ENCODE data around the gene SLC26A6.

Gene SLC26A6

GRCh38 chr3:48661501-48662144, 26.4 kb upstream of the SLC26A6 start:
- FAIRE-seq: no peak

DNA sequence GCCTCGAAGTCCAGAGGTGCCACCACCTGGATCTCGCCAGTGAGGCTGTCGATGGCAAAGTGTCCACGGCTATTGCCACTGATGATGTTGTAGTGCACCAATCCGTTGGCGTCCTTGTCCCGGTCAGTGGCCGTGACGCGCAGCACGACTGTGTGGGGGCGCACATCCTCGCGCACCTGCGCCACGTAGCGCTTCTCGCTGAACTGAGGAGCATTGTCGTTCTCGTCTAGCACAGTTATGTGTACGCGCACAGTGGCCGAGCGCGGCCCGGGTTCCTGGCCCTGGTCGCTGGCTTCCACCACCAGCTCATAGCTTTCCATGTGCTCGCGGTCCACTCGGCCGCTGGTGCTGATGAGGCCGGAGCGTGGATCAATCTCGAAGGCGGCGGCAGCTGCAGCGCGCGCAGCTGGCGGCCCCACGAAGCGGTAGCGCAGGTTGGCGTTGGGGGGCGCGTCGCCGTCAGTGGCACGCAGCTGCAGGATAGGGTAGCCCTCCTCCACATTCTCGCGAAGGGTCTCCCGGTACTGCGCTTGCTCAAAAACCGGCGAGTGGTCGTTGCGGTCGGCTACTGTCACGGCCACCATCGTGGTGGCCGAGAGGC, 25.6 kb upstream of the SLC26A6 start:
- FAIRE-seq: no peak

GRCh38 chr3:48656841-48657281, 21.6 kb upstream of the SLC26A6 start:
- FAIRE-seq: no peak

DNA sequence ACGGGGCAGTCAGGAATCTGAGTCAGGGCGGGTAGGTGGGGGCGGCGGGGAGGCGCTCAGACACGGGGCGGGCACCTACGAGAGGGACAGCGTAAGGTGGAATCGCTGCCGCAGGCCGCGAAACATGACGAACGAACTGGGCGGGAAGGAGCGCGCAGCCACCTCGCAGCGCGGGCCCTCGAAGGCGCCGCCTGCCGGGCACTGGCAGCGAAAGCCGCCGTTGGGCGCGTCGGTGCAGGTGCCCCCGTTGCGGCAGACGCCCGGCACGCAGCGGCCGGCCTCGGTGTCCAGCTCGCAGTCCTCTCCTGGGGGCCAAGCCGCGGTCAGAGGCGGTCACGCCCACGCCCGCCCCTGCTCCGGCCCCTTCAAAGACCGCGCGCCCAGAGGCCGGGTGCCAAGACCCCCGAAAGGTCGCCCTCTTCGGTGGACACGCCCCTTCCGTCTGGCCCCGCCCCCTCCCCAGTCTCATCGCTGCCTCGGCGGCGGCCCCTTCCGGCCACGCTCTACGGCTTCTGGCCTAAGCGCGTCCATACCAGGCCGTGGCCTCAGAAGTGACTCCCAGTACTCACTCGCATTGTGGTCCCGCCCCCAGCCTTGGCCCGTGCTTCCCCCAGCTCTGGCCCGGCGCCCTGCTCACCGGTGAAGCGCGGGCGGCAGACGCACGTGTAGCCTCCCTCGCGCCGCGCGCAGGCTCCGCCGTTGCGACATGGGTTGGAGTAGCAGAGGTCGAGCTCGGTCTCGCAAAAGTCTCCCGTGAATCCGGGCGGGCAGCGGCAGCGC, 21.0 kb upstream of the SLC26A6 start:
- FAIRE-seq: no peak

DNA sequence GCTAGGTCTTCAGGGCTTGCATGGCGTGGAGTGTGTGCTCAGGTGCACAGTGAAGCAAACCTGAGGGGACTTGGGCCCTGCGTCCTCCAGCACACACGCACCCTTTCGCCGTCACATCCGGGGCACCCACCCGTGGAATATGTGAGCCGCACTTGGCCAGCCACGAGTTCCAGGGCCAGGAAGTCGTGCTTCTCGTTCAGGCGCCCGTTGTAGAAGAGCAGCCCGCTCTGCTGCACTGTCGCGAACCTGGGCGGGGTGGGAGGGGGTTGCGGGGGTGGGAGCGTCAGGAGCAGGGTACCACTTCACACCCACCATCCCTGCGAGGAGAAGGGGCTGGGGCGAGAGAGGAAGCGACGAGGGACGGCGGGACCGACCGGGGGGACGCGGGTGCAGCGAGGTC, 20.3 kb upstream of the SLC26A6 start:
- FAIRE-seq: no peak

DNA sequence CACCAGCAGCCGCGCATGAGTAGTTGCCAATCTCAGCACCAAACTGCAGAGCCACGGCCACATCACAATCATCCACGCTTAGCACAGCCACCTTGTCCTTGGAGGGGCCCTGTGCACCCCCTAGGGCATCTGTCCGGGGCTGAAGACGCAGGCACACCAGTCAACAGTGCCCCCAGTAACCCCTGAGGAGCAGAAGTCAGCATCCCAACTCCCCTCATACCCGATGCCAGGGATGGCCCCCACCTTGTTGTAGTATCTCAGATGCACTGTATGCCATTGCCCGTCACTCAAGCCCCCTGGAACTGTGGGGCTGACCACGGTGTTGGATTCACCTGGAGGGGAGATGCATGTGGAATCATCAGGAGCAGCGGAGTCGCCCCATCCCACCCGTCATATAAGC, 19.8 kb upstream of the SLC26A6 start:
- FAIRE-seq: no peak

GRCh38 chr3:48652923-48653715, 17.9 kb upstream of the SLC26A6 start:
- FAIRE-seq: no peak

DNA sequence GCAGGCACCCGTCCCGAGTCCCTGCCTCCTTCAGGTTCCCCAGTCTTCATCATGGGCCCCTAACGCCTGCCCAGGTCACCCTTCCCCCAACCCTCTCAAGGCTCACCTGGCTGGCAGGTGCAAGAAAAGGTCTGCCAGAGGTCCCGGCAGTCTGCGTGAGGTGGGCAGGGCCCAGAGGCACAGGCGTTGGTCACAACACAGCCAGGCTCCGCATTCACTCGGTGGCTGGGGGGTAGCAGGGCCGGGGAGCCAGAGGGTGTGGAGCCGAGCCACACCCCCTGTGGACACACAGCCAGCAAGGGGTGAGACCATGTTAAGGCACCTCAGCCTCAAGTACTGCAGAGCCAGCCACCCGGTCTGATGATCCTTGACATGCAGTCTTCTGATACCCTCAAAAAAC, 16.5 kb upstream of the SLC26A6 start:
- FAIRE-seq: no peak

GRCh38 chr3:48650723-48651122, 15.5 kb upstream of the SLC26A6 start:
- no peak for FAIRE-seq

GRCh38 chr3:48648188-48648850, 13.1 kb upstream of the SLC26A6 start:
- no peak for FAIRE-seq

GRCh38 chr3:48647714-48648113, 12.5 kb upstream of the SLC26A6 start:
- no peak for FAIRE-seq

GRCh38 chr3:48644898-48645760, 9.9 kb upstream of the SLC26A6 start:
- no peak for FAIRE-seq

GRCh38 chr3:48642605-48643004, 7.3 kb upstream of the SLC26A6 start:
- FAIRE-seq: no peak

- no peak for FAIRE-seq
Measured at GRCh38 chr3:48641396-48641795, 6.1 kb upstream of the SLC26A6 start.

DNA sequence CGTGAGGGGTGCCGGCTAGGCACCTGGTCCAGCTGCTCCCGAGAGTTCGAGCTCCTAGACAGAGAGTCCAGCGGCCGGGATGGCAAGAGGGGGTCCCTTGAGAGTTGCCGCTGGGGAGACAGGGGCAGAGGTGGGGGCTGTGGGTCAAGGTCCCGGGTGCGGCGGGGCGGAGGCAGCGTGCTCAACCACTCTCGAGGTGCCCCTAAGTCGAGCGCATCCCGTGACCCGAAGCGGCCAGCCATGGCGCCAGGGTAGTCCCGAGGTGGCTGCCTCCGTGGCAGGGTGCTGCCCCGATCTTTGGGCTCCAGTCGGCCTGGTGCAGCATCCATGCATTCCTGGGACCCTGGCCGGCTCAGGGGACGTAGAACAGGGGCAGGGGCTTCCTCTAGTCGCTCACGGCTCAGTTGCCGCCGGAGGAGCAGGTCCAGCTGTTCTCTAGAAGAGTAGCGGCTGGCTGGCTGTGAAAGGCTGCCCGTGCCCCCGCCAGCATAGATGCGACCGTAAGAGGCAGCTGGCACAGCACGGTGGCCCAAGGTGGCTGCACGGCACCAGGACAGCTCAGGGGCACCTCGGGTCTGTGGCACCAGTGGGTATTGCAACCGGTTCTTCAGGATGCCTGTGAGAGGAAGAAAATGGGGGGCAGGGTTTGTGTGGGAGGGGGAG, 4.8 kb upstream of the SLC26A6 start:
- no peak for FAIRE-seq

DNA sequence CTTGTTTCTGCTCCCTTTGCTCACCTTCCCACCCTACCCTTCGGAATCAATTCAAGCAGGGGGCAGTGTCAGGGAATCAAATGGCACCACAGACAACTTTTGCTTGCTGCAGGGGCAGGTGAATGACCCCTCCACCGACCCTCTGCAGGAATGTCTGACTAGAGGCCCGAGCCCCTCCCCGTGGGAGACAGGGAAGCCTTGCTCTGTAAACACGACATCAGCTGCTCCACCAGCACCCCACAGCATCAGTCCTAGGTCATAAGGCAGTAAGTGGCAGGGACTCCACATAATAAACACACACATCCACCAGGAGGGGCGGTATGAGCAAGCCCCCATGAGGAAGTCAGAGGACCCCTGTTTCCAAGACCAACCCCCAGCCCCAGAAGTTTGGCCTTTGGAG, 2.0 kb upstream of the SLC26A6 start:
- FAIRE-seq: no peak

DNA sequence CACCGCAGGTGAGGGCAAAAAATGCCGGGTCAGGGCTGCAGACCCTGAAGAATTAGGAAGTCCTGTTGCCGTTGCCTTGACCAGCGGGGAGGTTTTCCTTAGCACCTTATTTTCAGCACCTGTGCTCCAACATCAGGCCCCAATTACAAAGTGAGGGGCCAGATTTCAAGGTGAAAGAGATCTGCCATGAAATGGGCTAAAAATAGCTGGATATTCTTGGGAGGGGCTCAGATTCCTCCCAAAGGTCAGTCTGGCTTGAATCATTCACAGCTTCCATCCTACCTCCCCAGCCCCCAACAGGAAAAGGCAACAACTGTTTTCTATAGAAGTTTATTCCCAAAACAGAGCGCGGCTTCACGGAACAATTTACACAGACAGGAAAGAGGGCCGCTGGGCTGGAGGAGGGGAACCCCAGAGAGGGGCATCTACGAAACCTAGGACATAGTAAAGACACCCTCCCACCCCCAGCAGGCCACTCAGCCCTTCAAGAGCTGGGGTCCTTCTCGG, 941 bp upstream of the SLC26A6 start:
- FAIRE-seq: no peak

DNA sequence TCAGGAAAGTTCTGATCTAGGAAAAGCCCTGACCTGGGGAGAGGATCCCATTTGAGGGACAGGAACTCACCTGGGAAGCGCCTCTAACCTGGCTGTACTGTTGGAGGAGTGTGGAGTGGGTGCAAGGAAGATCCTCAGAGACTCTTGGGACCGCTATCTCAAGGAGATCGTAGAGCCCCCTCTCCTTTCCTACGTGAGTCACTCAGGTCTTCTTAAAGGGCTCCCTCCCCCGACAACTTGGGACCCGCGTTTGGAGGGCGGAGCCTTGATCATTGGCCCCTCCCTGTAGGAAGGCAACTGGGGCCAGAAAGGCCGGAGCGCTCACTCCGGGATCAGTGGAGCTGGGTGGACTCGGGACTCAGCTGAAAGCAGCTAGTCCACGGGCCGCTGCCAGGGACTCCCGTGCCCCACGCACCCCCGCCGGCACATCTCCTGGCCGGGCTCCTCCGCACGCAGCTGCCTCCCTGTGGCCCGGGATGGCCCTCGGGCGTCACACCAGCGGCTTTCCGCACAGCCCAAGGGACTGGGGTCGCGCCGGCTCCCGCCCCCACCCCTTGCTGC, 520 bp downstream of the SLC26A6 start:
- no peak for FAIRE-seq

GRCh38 chr3:48633743-48634142, 1.5 kb downstream of the SLC26A6 start:
- no peak for FAIRE-seq

DNA sequence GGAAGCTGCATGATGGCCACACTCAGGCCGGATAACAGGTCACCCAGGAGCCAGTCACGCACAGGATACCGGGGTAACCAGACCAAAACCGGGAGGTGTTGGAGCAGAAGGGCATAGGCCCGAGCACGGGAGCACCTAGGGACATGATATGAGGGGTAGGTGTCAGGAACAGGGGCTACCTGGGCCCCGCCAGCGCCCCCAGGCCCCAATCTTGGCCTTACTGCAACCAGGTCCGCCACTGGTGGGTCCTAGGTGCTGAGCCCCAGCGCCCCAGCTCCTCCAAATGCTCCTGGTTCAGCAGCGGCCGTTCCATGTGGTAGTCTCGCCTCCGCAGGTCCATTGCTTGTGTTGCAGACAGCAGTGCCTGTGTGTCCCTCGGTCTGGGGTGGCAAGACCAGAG, 2.0 kb downstream of the SLC26A6 start:
- FAIRE-seq: no peak
